Measurements from ENCODE around the gene KCNJ5. TPM values are rescaled to one million over a fixed set of nuclear protein-coding genes. Genes with fewer than 3 reads are reported as not detected.

The KCNJ5 gene
- polyA plus RNA-seq, 1 donor from 2014 or later = not detected

- no peak overlapping the region for H3K4me3 Mint-ChIP-seq
- H3K27ac Mint-ChIP-seq = no peak overlapping the region
- H3K36me3 Mint-ChIP-seq = no peaks in the 10 kb centered on the region
- H3K9me3 Mint-ChIP-seq = no peaks in the 10 kb centered on the region
- H3K27me3 Mint-ChIP-seq = peaks cover 68% of the 10 kb centered on the region
- H3K4me1 Mint-ChIP-seq = peaks cover 8 to 15% (median 9%) of the 10 kb centered on the region in 3 donors
Observed at GRCh38 chr11:128895526-128895925, 4.4 kb downstream of the KCNJ5 start.

DNA sequence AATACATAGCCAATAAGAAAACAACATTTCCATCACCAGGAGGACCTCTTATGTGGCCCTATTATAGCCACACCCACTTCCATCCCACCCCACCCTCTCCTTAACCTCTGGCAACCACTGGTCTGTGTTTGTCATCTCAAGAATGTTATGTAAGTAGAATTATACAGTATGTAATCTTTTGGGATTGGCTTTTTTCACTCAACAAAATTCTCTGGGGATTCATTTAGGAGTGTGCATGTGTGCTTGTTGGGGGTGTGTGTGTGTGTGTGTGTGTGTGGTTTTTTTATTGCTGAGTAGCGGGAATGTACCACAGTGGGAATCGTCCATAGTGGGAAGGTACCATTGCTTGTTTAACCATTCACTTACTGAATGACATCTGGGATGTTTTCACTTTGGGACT, 5.2 kb downstream of the KCNJ5 start:
- H3K27ac Mint-ChIP-seq = no peak overlapping the region
- peaks cover 72% of the 10 kb centered on the region for H3K27me3 Mint-ChIP-seq
- no peak overlapping the region for H3K4me3 Mint-ChIP-seq
- no peaks in the 10 kb centered on the region for H3K36me3 Mint-ChIP-seq
- H3K4me1 Mint-ChIP-seq = peaks cover 6 to 13% (median 9%) of the 10 kb centered on the region in 3 donors
- H3K9me3 Mint-ChIP-seq = no peaks in the 10 kb centered on the region

- Mint-ChIP-seq H3K27me3 (peaks cover 71% of the 10 kb centered on the region), H3K4me1 (peaks cover 6 to 9% (median 9%) of the 10 kb centered on the region in 3 donors), H3K36me3 (no peaks in the 10 kb centered on the region)
Observed at GRCh38 chr11:128897826-128898225, 6.7 kb downstream of the KCNJ5 start.

GRCh38 chr11:128898580-128899344, 7.6 kb downstream of the KCNJ5 start:
- H3K27me3 Mint-ChIP-seq = peaks cover 73% of the 10 kb centered on the region
- no peaks in the 10 kb centered on the region for H3K9me3 Mint-ChIP-seq
- no peak overlapping the region for H3K27ac Mint-ChIP-seq
- H3K4me1 Mint-ChIP-seq = peaks cover 8 to 12% (median 8%) of the 10 kb centered on the region in 3 donors
- no peaks in the 10 kb centered on the region for H3K36me3 Mint-ChIP-seq
- no peak overlapping the region for H3K4me3 Mint-ChIP-seq

More at GRCh38 chr11:128897826-128898225, 6.7 kb downstream of the KCNJ5 start:
- H3K4me3 Mint-ChIP-seq = no peak overlapping the region
- H3K9me3 Mint-ChIP-seq = no peaks in the 10 kb centered on the region
- H3K27ac Mint-ChIP-seq = no peak overlapping the region

GRCh38 chr11:128900468-128900867, 9.3 kb downstream of the KCNJ5 start:
- peaks cover 76% of the 10 kb centered on the region for H3K27me3 Mint-ChIP-seq
- H3K9me3 Mint-ChIP-seq = no peaks in the 10 kb centered on the region
- H3K36me3 Mint-ChIP-seq = no peaks in the 10 kb centered on the region
- peak overlapping the region in 1 of 3 donors; percentile 8 for H3K27ac Mint-ChIP-seq
- H3K4me3 Mint-ChIP-seq = no peak overlapping the region
- H3K4me1 Mint-ChIP-seq = peaks cover 14 to 17% (median 14%) of the 10 kb centered on the region in 3 donors

GRCh38 chr11:128901653-128902514, 10.7 kb downstream of the KCNJ5 start:
- H3K4me1 Mint-ChIP-seq = peaks cover 11 to 20% (median 16%) of the 10 kb centered on the region in 3 donors
- no peak overlapping the region for H3K27ac Mint-ChIP-seq
- H3K9me3 Mint-ChIP-seq = peaks cover 0 to 3% (median 0%) of the 10 kb centered on the region in 3 donors
- no peaks in the 10 kb centered on the region for H3K36me3 Mint-ChIP-seq
- peak overlapping the region in 1 of 4 donors; percentile 2 for H3K4me3 Mint-ChIP-seq
- H3K27me3 Mint-ChIP-seq = peaks cover 73% of the 10 kb centered on the region

GRCh38 chr11:128902515-128903066, 11.4 kb downstream of the KCNJ5 start:
- Mint-ChIP-seq H3K27ac (no peak overlapping the region), H3K36me3 (no peaks in the 10 kb centered on the region), H3K27me3 (peaks cover 73% of the 10 kb centered on the region), H3K4me1 (peaks cover 11 to 20% (median 16%) of the 10 kb centered on the region in 3 donors), H3K4me3 (peak overlapping the region in 1 of 4 donors; percentile 2), H3K9me3 (peaks cover 0 to 3% (median 0%) of the 10 kb centered on the region in 3 donors)

DNA sequence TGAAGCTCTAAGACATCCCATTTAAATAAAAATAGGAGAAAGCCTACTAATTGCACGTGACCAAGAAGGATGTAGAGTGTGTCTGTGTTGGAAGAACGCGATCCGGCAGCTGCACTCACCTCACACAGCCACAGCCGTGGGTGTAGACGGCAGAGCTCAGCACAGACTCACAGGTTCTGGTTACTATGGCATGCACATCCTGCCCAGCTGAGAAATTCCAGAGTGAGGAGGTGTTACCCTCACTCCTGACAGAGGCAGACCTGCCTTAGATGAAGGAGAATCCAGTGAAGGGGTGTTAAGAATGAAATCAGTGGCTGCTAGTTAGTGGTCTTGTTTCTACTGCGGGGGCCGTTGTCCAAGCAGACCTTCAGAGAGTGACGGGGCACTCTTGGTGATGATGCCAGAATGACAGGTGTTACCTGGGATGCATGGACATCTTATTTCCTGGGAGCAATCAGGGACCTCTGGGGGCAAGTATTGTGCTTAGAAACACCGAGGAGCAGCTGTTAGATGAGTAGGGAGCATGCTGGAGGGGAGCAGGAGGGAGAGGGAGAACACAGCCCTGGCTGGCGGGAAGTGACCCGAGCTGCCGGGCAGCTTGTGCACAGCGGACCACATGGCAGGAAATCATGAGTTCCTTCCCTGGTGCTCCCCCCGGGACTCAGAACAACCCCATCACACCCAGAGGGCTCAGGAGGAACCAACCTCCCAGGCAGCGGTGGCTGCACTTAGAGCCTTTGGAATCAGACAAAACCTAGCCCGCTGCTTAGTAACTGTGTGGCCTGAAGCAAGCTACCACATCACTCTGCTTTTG, 12.3 kb downstream of the KCNJ5 start:
- no peaks in the 10 kb centered on the region for H3K36me3 Mint-ChIP-seq
- H3K4me1 Mint-ChIP-seq = peaks cover 11 to 19% (median 16%) of the 10 kb centered on the region in 3 donors
- H3K9me3 Mint-ChIP-seq = peaks cover 0 to 3% (median 0%) of the 10 kb centered on the region in 3 donors
- peak overlapping the region; percentile 18 to 73 (median 42) for H3K4me3 Mint-ChIP-seq
- H3K27ac Mint-ChIP-seq = no peak overlapping the region
- H3K27me3 Mint-ChIP-seq = peaks cover 72% of the 10 kb centered on the region

GRCh38 chr11:128904303-128904655, 13.1 kb downstream of the KCNJ5 start:
- H3K27me3 Mint-ChIP-seq = peaks cover 74% of the 10 kb centered on the region
- H3K27ac Mint-ChIP-seq = no peak overlapping the region
- H3K9me3 Mint-ChIP-seq = peaks cover 0 to 3% (median 0%) of the 10 kb centered on the region in 3 donors
- peak overlapping the region; percentile 45 to 82 (median 66) for H3K4me3 Mint-ChIP-seq
- no peaks in the 10 kb centered on the region for H3K36me3 Mint-ChIP-seq
- H3K4me1 Mint-ChIP-seq = peaks cover 11 to 19% (median 15%) of the 10 kb centered on the region in 3 donors

DNA sequence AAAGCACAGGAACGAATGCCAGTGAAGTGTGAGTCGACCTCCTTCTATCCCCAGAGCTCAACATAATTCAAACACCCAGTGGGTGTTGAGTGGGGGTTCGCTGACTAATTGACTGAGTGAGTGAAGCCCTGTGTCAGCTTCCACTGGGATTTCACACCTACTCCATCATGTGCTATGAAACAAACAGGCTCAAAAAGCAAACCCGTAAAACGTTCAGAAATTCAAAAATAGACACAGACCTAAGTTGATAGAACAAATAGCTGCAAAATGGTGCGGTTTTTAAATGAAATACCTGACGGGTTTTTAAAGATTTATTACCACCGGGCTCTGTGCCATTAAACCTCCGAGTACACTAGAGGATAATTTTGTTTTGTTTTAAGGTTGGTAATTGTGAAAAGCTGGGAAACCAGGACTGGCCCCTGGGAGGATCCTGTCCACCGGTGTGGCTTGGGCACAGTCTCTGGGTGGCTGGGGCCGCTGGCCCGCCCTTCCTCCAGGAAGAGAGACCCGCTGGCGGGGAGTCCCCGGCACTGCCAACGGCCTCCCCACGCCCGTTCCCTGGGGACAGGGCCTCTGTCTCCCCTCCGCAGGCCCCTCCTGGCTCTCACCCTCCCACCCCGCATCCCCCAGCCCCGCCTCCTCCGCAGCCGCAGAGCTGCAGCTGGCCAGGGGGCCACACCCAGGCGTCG, 13.6 kb downstream of the KCNJ5 start:
- Mint-ChIP-seq H3K4me1 (peaks cover 11 to 20% (median 15%) of the 10 kb centered on the region in 3 donors), H3K27me3 (peaks cover 77% of the 10 kb centered on the region), H3K27ac (peak overlapping the region in 1 of 3 donors; percentile 59)

GRCh38 chr11:128905345-128906184, 14.4 kb downstream of the KCNJ5 start:
- H3K27me3 Mint-ChIP-seq = peaks cover 74% of the 10 kb centered on the region
- no peaks in the 10 kb centered on the region for H3K36me3 Mint-ChIP-seq
- peaks cover 0 to 3% (median 0%) of the 10 kb centered on the region in 3 donors for H3K9me3 Mint-ChIP-seq
- peaks cover 11 to 20% (median 15%) of the 10 kb centered on the region in 3 donors for H3K4me1 Mint-ChIP-seq
- H3K27ac Mint-ChIP-seq = no peak overlapping the region
- peak overlapping the region; percentile 59 to 90 (median 82) for H3K4me3 Mint-ChIP-seq

More for the DNA sequence above, 13.6 kb downstream of the KCNJ5 start:
- peaks cover 0 to 3% (median 0%) of the 10 kb centered on the region in 3 donors for H3K9me3 Mint-ChIP-seq
- no peaks in the 10 kb centered on the region for H3K36me3 Mint-ChIP-seq
- peak overlapping the region; percentile 45 to 82 (median 66) for H3K4me3 Mint-ChIP-seq

DNA sequence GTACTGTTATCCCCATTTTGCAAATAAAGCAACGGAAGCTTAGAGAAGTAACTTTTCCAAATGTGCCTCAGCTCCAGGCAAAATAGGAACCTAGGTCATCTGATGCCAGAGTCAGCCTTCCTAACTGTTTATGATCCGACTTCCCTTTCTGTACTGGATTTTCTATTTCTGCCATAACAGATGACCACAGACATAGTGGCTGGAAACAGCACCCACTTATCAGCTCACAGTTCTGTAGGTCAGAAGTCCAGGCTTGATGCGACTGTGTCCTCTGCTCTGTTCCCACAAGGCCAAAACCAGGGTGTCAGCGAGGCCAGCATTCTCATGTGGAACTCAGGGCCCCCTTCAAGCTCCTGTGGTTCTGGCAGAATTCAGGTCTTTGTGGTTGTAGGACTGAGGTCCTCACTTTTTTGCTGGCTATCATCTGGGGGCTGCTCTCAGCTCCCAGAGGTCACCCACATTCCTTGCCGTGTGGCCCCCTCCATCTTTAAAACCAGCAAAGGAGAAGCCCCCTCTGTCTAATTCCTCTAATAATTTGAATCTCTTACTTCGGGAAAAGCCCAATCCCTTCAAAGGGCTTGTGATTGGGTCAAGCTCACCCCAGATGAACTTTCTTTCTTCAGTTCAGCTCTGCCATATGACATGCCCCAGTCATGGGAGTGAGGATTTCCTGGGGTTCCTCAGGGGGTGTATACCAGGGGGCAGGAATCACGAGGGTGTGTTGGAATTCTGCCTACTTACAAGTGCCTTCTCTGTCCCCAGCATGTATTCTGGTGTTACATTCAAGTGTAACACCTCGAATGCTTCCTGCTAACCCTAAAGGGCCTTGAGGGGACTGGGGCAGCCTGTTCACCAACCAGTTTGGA, 15.3 kb downstream of the KCNJ5 start:
- peaks cover 11 to 20% (median 15%) of the 10 kb centered on the region in 3 donors for H3K4me1 Mint-ChIP-seq
- H3K36me3 Mint-ChIP-seq = no peaks in the 10 kb centered on the region
- H3K27me3 Mint-ChIP-seq = peaks cover 67% of the 10 kb centered on the region
- no peak overlapping the region for H3K27ac Mint-ChIP-seq
- H3K9me3 Mint-ChIP-seq = peaks cover 0 to 3% (median 0%) of the 10 kb centered on the region in 3 donors
- peak overlapping the region; percentile 59 to 90 (median 82) for H3K4me3 Mint-ChIP-seq

Data from IgD-negative memory B cell (primary cell).